Activated CD8-positive, alpha-beta memory T cell treated with anti-CD3 and anti-CD28 coated beads, Interleukin-2, amount 50 U/mL, for 48 hours (primary cell): Measurements from ENCODE around the gene TMEM238L.

Experiments used
- DNase-seq: peaks from one replicate; pipeline ENCODE4 v3.0.0-alpha.2; 2020

The TMEM238L gene

DNA sequence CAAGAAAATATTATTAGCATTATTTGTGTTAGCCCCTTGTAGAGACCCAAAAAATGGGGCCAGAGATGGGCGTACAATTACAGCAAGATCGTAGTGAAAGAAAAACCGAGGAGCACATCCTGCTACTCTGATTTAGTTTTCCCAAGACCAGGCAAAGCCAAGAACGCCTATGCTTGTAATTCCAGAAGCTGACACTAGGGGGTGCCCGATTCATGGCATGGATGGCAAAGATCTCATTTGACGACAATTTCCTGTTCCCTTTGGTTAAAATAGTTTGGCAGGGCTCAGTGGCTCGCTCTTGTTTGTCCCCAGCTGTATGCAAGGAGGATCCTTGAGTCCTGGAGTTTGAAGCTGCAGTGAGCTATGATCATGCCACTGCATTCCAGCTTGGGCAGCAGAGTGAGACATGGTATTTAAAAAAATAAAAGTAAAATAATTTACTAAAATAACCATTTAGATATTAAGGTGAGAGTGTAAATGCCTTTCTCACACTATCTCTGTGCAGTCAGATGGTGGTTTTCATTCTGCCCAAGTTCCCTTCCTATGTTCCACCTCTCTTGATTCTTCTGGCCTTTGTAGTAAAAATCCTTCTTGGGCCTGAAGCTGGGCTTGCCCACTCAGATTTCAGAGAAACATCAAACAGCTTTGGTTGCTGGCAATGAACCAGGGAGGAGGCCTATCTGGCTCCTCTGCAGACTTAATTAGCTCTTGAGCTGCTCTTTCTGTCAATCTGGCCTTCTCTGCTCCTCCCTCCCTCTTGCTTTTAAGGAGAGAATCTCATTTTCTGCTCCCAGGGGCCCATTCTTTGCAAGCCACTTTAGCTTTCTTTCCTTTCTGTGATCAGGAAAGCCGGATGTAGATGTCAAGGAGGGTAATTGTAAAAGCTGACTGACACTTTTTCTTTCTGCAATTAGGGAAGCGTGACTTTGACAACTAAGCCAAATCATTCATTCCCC lies 31.2 kb downstream of the TMEM238L start:
- DNase-seq, result peak; percentile 86

- no peak for DNase-seq
Measured at GRCh38 chr17:10771148-10771547, 32.8 kb downstream of the TMEM238L start.

DNA sequence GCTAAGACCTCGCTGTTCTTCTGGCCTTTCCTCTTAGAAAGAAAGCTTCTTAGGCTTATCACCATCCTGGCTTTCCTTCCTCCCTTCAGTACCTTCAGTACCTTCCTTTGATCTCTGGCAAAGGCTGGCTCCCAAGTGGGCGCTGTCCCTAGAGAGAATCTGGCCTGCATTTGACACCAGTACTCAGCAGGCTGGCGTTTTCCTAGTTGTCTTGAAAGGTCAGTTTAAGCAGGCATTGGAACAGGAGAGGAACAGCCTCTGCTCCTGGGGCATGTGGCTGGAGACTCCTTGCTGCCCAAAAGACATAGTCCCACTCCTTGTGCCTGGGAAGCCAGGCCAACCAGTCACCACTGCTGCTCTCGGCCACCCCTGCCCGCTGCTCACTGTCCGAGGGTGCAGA lies 34.1 kb downstream of the TMEM238L start:
- DNase-seq, result no peak

- DNase-seq, result no peak
Measured at GRCh38 chr17:10768750-10769251, 35.1 kb downstream of the TMEM238L start.

- DNase-seq, result no peak
Measured at GRCh38 chr17:10767232-10767631, 36.7 kb downstream of the TMEM238L start.

- no peak for DNase-seq
Measured at GRCh38 chr17:10762037-10762436, 41.9 kb downstream of the TMEM238L start.

DNA sequence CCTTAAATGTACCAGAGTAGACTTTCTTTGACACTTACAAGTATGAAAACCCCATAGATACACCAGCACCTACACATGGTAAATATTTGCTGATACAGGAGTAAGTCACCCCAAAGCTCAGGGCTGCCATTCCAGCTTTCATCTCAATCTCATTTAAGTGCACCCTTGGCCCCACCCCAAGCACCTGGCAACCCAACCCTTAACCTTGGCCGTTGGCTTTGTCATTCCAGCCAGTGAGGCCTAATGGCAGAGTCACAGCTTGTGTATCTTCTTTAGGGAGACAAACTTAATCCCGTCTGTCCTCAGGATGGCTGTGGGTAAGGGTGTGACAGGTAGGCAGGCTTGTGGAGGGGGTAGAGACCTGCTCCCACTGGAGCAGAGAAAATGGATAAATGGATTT lies 42.6 kb downstream of the TMEM238L start:
- DNase-seq, result no peak

- no peak for DNase-seq
Measured at GRCh38 chr17:10758062-10758461, 45.8 kb downstream of the TMEM238L start.

DNA sequence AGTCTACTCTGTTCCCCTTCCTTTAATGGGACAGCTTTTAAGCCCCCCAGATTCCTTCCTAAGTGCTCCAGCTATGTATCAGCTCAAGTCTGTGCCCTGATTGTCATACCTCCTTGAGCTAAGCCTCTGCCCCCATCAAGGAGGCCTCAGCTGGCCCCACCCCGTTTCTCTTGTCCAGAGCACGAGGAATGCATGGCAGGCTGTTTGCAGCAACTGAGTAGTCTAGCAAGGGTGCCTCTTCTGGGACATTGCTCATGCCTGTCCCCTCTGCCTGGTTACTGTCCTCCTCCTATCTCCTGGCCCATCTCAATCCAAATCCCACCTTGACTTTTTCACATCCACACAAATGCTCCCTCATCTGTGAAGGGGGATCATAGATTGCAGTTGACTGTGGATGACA lies 46.3 kb downstream of the TMEM238L start:
- no peak for DNase-seq

- no peak for DNase-seq
Measured at GRCh38 chr17:10757067-10757466, 46.8 kb downstream of the TMEM238L start.

- no peak for DNase-seq
Measured at GRCh38 chr17:10756619-10757018, 47.3 kb downstream of the TMEM238L start.

DNA sequence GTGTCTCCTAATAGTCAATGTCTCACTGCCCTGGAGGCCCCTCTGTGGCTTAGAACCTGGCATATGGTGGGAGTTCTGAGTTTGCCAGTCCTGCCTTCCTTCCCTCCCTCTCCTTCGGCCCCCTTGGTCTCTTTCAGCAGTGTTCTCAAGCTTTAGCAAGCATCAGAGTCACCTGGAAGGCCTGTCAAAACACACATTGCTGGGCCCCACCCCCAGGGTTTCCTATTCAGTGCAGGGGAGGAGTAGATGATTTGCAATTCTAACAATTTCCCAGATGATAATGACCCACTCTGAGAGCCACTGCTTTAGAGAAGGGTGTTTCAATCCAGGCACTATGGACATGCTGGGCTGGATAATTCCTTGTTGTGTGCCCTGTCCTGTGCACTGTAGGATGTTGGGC lies 47.7 kb downstream of the TMEM238L start:
- no peak for DNase-seq

GRCh38 chr17:10755592-10756127 lies 48.2 kb downstream of the TMEM238L start:
- no peak for DNase-seq

GRCh38 chr17:10754861-10755591 lies 48.9 kb downstream of the TMEM238L start:
- no peak for DNase-seq

GRCh38 chr17:10754109-10754508 lies 49.8 kb downstream of the TMEM238L start:
- DNase-seq, result no peak

DNA sequence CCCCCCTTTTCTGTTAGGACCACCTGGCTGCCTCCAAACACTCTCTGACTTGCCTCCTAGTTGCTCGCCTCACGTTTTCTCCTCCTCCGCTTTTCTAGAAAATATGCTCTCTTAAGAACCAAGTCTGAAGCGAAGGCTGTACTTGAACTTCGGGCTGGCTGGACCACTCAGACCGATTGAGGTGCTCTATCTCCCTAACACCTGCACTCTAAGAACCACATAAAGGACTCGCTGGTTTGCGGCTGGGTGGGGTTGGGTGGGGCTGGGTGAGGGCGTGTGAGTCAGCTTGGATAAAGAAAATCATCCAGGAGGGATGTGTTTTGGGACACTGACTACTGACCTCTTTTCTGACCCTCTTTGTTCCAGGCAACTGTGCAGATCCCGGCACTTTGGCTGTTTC lies 51.2 kb downstream of the TMEM238L start:
- DNase-seq, result no peak

DNA sequence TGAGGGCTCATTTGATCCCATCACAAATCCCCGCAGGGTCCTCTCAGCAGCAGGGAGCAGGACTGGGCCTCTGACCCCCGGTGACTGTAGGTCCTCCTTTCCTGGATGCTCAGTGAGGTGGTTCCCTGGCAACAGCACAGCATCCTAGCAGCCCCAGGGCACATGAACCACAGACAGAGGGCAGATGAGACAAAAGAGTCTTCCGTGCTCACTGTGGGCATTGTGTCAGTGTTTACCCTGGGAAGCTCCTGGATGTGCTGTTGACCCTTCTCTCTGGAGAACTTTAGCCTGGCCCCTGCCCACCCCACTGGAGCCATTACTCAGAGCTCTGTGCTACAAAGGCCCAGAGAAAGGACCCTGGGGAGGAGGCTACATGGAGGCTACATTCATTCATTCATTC lies 52.3 kb downstream of the TMEM238L start:
- no peak for DNase-seq

DNA sequence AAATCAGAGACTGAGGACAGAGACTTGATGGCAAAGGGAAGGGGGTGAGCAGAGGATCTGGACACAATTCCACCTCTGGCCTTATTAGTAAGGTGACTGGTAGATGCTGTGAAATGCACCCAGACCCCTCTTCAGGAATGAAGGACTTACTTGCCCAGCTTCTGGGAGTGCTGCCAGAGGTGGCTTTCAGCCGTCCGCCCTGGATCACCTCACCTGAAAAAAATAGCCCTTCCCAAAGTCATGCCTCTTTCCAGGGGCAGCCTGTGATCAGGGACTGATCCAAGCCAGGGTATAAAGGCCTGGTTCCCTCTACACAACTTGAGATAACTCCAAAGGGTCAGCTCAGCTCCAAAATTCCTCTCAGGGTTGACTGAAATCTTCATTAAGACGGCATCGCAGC lies 53.7 kb downstream of the TMEM238L start:
- DNase-seq, result no peak

GRCh38 chr17:10748531-10749181 lies 55.2 kb downstream of the TMEM238L start:
- DNase-seq, result no peak

GRCh38 chr17:10745231-10745630 lies 58.7 kb downstream of the TMEM238L start:
- no peak for DNase-seq
